Measurements from ENCODE around the gene FCRLB. TPM values are rescaled to one million over a fixed set of nuclear protein-coding genes. Genes with fewer than 3 reads are reported as not detected.

Gene FCRLB
- total and polyA plus RNA-seq, 2 of the 13 experiments (the other 11 are each of a cell fraction or from before 2014, with no cell fraction given), result 0.08 to 0.11 TPM

GRCh38 chr1:161768461-161768860 is 47.1 kb downstream of the FCRLB start (continued):
- TF ChIP-seq ZBTB40 (IDR thresholded peaks at IDR 0.05), result no peak
- TF ChIP-seq ZBTB40 (CRISPR knock-in tag; IDR thresholded peaks at IDR 0.05), result no peak
- no peak for TF ChIP-seq HOMEZ (CRISPR knock-in tag; IDR thresholded peaks at IDR 0.05; ENCODE audit: low read depth)
- peak; percentile 89 for TF ChIP-seq ZNF121 (CRISPR knock-in tag; IDR thresholded peaks at IDR 0.05)
- TF ChIP-seq TBP (CRISPR knock-in tag; IDR thresholded peaks at IDR 0.05), result no peak
- TF ChIP-seq ZNF143 (CRISPR knock-in tag; IDR thresholded peaks at IDR 0.05), result no peak
- TF ChIP-seq CEBPB (IDR thresholded peaks at IDR 0.05; ENCODE audit: borderline replicate concordance, low read depth, low read length), result peak; percentile 58
- 0 out of 2 replicates have a peak, but pooled peaks have one; percentile 22 for TF ChIP-seq CEBPG (CRISPR knock-in tag; IDR thresholded peaks at IDR 0.05)

Measured in HepG2 (cell line).